Measurements from ENCODE around the gene AKR1E2. TPM values are rescaled to one million over a fixed set of nuclear protein-coding genes. Genes with fewer than 3 reads are reported as not detected.

AKR1E2 gene
- total RNA-seq, 1 experiment from 2014 or later: not detected

DNA sequence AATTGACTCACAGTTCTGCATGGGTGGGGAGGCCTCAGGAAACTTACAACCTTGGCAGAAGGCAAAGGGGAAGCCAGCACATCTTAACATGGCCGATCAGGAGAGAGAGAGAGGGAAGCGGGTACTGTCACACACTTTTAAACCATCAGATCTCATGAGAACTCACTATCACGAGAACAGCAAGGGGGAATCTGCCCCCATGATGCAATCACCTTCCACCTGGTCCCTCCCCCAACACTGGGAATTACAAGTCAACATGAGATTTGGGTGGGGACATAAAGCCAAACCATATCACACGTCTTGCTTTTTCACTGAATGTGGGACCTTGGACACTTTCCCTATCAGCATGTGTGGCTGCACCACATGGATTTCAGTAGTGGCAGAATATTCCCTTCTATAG lies 9.0 kb upstream of the AKR1E2 start:
- no peak overlapping the region for H3K27ac ChIP-seq (ENCODE audit: low read length)
- DNase-seq: no peak

DNA sequence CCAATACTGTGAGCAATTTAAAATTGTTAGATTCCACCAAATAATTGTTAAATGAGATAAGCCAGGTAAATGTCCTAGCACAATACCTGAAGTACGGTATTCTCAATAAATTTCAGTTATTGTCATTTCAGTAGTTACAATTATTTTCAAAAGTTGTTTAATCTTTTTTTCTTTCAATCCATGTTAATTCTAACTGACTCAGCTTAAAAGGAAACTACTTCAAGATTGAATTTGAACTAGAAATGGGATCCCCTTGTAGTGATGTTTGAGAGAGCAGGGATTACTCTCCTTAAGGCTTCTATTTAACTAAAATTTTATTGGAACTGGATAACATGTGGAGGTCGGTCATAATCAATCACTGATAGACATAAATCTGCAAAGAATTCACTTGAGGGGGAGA lies 6.9 kb upstream of the AKR1E2 start:
- no peaks in the 10 kb centered on the region for H3K79me2 ChIP-seq (ENCODE audit: low read length)
- H3K9me3 ChIP-seq (ENCODE audit: low read length): no peaks in the 10 kb centered on the region
- H3K4me1 ChIP-seq (ENCODE audit: low read length): no peaks in the 10 kb centered on the region
- no peak overlapping the region for H3K4me2 ChIP-seq (ENCODE audit: low read depth, low read length, poor library complexity, severe bottlenecking)
- H3K4me3 ChIP-seq (ENCODE audit: low read length): no peak overlapping the region
- H3K36me3 ChIP-seq (ENCODE audit: insufficient read depth, low read length): no peaks in the 10 kb centered on the region
- H3K27ac ChIP-seq (ENCODE audit: low read length): no peak overlapping the region
- no peak for DNase-seq
- no peaks in the 10 kb centered on the region for H3K27me3 ChIP-seq (ENCODE audit: low read length)
- H3K9ac ChIP-seq (ENCODE audit: low read length): no peak overlapping the region
- no peaks in the 10 kb centered on the region for H3K9me2 ChIP-seq (replicated peaks; ENCODE audit: insufficient read depth, low read length)
- no peaks in the 10 kb centered on the region for H4K20me1 ChIP-seq (ENCODE audit: insufficient read depth, low read depth, low read length)
- H2AFZ ChIP-seq (ENCODE audit: low read length): no peak overlapping the region

More for the DNA sequence above, 9.0 kb upstream of the AKR1E2 start:
- Histone ChIP-seq H3K9me2 (replicated peaks; ENCODE audit: insufficient read depth, low read length) (no peaks in the 10 kb centered on the region), H3K79me2 (ENCODE audit: low read length) (no peaks in the 10 kb centered on the region), H2AFZ (ENCODE audit: low read length) (no peak overlapping the region), H3K4me2 (ENCODE audit: low read depth, low read length, poor library complexity, severe bottlenecking) (no peak overlapping the region), H3K36me3 (ENCODE audit: insufficient read depth, low read length) (no peaks in the 10 kb centered on the region), H3K4me1 (ENCODE audit: low read length) (no peaks in the 10 kb centered on the region), H3K9ac (ENCODE audit: low read length) (no peak overlapping the region), H3K4me3 (ENCODE audit: low read length) (no peak overlapping the region), H4K20me1 (ENCODE audit: insufficient read depth, low read depth, low read length) (no peaks in the 10 kb centered on the region), H3K9me3 (ENCODE audit: low read length) (no peaks in the 10 kb centered on the region), H3K27me3 (ENCODE audit: low read length) (no peaks in the 10 kb centered on the region)

DNA sequence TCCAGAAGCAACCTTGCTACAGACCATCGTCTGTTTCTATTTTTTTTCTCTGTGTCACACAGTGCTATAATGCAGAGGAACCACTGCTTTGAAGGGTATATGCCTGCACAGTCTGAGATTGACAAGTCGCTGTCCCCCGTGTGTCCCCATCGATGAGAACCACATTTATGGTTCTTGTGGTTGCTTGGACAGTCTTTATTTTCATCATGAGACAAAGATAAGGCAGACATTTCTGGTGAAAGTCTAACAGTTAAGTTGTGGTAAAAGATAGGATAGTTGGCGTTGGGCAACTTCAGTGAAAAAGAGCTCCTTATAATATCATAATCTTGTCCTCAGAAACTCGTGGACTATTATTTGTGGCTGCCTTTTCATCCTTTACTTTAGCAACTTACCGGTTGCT lies 6.3 kb upstream of the AKR1E2 start:
- no peak overlapping the region for H2AFZ ChIP-seq (ENCODE audit: low read length)
- no peak overlapping the region for H3K4me3 ChIP-seq (ENCODE audit: low read length)
- DNase-seq: no peak
- H4K20me1 ChIP-seq (ENCODE audit: insufficient read depth, low read depth, low read length): no peaks in the 10 kb centered on the region
- no peaks in the 10 kb centered on the region for H3K4me1 ChIP-seq (ENCODE audit: low read length)
- no peak overlapping the region for H3K4me2 ChIP-seq (ENCODE audit: low read depth, low read length, poor library complexity, severe bottlenecking)
- no peaks in the 10 kb centered on the region for H3K27me3 ChIP-seq (ENCODE audit: low read length)
- no peak overlapping the region for H3K27ac ChIP-seq (ENCODE audit: low read length)
- no peaks in the 10 kb centered on the region for H3K36me3 ChIP-seq (ENCODE audit: insufficient read depth, low read length)
- H3K9me2 ChIP-seq (replicated peaks; ENCODE audit: insufficient read depth, low read length): no peaks in the 10 kb centered on the region
- no peaks in the 10 kb centered on the region for H3K79me2 ChIP-seq (ENCODE audit: low read length)
- no peak overlapping the region for H3K9ac ChIP-seq (ENCODE audit: low read length)
- no peaks in the 10 kb centered on the region for H3K9me3 ChIP-seq (ENCODE audit: low read length)

DNA sequence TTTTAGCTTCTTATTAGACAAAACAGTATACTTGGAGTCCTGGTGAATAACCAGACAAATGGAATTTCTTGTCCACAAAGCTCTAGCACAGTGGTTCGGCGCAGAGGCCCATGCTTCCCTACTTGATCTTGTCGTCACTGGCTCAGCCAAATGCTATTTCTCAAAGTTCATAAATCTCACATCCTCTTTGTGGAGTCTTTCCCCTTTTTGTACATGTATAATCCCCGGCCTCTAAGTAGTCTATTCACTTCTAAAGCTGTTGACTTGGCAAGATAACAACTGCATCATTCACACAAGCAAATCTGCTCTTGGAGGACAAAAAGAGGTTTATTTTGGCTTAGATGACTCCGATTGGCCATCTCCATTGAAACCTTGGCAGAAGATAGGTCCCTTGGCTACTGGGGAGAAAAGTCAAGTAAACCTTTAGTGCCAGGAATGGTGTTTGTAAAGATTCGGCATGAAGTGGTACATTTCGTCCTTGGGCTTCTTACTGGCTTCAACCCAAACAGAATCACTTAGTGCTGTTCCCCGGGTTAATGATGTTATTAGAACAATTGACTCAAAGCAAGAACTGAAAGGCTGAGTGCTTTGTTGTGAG lies 5.1 kb upstream of the AKR1E2 start:
- Histone ChIP-seq H3K79me2 (ENCODE audit: low read length) (no peaks in the 10 kb centered on the region), H3K27me3 (ENCODE audit: low read length) (no peaks in the 10 kb centered on the region), H3K27ac (ENCODE audit: low read length) (no peak overlapping the region), H3K4me3 (ENCODE audit: low read length) (no peak overlapping the region), H3K9me2 (replicated peaks; ENCODE audit: insufficient read depth, low read length) (no peaks in the 10 kb centered on the region), H3K9ac (ENCODE audit: low read length) (no peak overlapping the region), H2AFZ (ENCODE audit: low read length) (no peak overlapping the region), H3K36me3 (ENCODE audit: insufficient read depth, low read length) (no peaks in the 10 kb centered on the region), H3K4me1 (ENCODE audit: low read length) (no peaks in the 10 kb centered on the region), H3K4me2 (ENCODE audit: low read depth, low read length, poor library complexity, severe bottlenecking) (no peak overlapping the region), H4K20me1 (ENCODE audit: insufficient read depth, low read depth, low read length) (no peaks in the 10 kb centered on the region), H3K9me3 (ENCODE audit: low read length) (no peaks in the 10 kb centered on the region)
- DNase-seq: no peak

DNA sequence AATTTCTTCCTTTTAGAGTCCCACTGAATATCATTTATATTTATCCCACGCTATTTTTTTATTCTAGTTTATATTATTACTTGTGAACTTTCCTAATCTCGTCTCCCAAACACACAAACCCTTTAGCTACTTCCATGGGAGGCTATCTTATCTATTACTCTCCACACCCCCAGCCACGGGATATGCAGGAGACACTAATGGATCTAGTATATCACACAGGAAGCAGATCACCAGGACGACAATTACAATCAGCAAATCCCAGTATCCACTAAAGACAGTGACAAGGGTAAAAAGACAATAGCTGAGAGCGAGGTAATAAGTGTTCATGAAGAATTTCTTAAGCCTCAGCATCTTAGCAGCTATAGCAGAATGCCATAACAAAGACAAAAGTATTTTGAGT lies 3.8 kb upstream of the AKR1E2 start:
- Histone ChIP-seq H3K9ac (ENCODE audit: low read length) (no peak overlapping the region), H3K79me2 (ENCODE audit: low read length) (no peaks in the 10 kb centered on the region), H3K9me3 (ENCODE audit: low read length) (no peaks in the 10 kb centered on the region), H3K36me3 (ENCODE audit: insufficient read depth, low read length) (no peaks in the 10 kb centered on the region), H3K9me2 (replicated peaks; ENCODE audit: insufficient read depth, low read length) (no peaks in the 10 kb centered on the region), H3K4me1 (ENCODE audit: low read length) (no peaks in the 10 kb centered on the region), H4K20me1 (ENCODE audit: insufficient read depth, low read depth, low read length) (no peaks in the 10 kb centered on the region), H3K27me3 (ENCODE audit: low read length) (no peaks in the 10 kb centered on the region), H3K27ac (ENCODE audit: low read length) (no peak overlapping the region), H3K4me3 (ENCODE audit: low read length) (no peak overlapping the region), H2AFZ (ENCODE audit: low read length) (no peak overlapping the region), H3K4me2 (ENCODE audit: low read depth, low read length, poor library complexity, severe bottlenecking) (no peak overlapping the region)
- DNase-seq: no peak

DNA sequence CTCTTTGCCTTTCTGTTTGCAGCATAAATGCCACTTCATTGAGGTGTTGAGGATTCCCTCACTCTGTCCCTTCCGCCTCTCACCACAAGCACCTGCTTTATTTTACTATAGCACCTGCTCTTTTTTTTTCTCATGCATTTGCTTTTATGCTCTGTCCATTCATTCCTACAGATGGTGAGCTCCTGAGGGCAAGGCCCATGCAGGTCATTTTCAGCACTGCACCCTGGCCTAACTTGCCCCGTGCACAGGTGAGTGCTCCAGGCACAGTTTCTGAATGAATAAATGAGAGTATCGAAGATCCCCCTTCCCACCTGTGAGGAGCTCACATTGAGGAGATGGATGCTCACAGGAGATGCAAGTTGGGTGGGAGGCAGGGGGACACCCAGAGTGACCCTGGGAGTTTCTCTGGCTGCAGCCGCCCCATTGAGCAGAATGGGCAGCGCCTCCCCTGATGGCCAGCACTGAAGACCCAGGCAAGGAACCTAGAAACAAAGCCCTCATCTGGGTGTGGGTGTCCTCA lies 1.2 kb upstream of the AKR1E2 start:
- Histone ChIP-seq H2AFZ (ENCODE audit: low read length) (no peak overlapping the region), H3K9ac (ENCODE audit: low read length) (no peak overlapping the region), H3K27ac (ENCODE audit: low read length) (no peak overlapping the region), H3K36me3 (ENCODE audit: insufficient read depth, low read length) (no peaks in the 10 kb centered on the region), H3K9me2 (replicated peaks; ENCODE audit: insufficient read depth, low read length) (no peaks in the 10 kb centered on the region), H3K79me2 (ENCODE audit: low read length) (no peaks in the 10 kb centered on the region), H4K20me1 (ENCODE audit: insufficient read depth, low read depth, low read length) (no peaks in the 10 kb centered on the region), H3K27me3 (ENCODE audit: low read length) (no peaks in the 10 kb centered on the region), H3K9me3 (ENCODE audit: low read length) (no peaks in the 10 kb centered on the region), H3K4me1 (ENCODE audit: low read length) (no peaks in the 10 kb centered on the region), H3K4me2 (ENCODE audit: low read depth, low read length, poor library complexity, severe bottlenecking) (no peak overlapping the region), H3K4me3 (ENCODE audit: low read length) (no peak overlapping the region)
- no peak for DNase-seq

DNA sequence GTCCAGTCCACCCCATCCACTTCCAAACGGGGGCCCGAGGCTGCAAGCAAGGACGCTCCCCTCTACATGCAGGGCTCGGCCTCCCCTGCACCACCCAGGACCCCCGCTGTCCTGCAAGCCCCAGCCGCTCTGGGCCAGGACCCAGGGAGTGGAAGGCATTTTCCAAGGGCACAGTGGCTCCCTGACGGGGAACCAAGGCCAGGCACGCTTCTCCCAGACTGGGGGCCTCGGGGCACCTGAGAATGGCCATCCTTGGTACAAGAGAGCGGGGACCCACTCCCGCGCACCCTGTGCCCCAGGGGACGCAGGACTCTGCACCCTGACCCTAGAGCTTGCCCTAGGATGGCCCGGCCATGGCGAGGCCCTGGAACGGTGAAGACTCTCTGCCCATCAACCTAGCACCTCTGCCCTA lies 545 bp upstream of the AKR1E2 start:
- no peak overlapping the region for H2AFZ ChIP-seq (ENCODE audit: low read length)
- H3K79me2 ChIP-seq (ENCODE audit: low read length): no peaks in the 10 kb centered on the region
- no peak for DNase-seq
- H3K9me3 ChIP-seq (ENCODE audit: low read length): no peaks in the 10 kb centered on the region
- H3K27me3 ChIP-seq (ENCODE audit: low read length): no peaks in the 10 kb centered on the region
- H3K4me1 ChIP-seq (ENCODE audit: low read length): no peaks in the 10 kb centered on the region
- H3K4me2 ChIP-seq (ENCODE audit: low read depth, low read length, poor library complexity, severe bottlenecking): no peak overlapping the region
- no peak overlapping the region for H3K4me3 ChIP-seq (ENCODE audit: low read length)
- H3K9me2 ChIP-seq (replicated peaks; ENCODE audit: insufficient read depth, low read length): no peaks in the 10 kb centered on the region
- no peaks in the 10 kb centered on the region for H4K20me1 ChIP-seq (ENCODE audit: insufficient read depth, low read depth, low read length)
- no peaks in the 10 kb centered on the region for H3K36me3 ChIP-seq (ENCODE audit: insufficient read depth, low read length)
- H3K27ac ChIP-seq (ENCODE audit: low read length): no peak overlapping the region
- no peak overlapping the region for H3K9ac ChIP-seq (ENCODE audit: low read length)

DNA sequence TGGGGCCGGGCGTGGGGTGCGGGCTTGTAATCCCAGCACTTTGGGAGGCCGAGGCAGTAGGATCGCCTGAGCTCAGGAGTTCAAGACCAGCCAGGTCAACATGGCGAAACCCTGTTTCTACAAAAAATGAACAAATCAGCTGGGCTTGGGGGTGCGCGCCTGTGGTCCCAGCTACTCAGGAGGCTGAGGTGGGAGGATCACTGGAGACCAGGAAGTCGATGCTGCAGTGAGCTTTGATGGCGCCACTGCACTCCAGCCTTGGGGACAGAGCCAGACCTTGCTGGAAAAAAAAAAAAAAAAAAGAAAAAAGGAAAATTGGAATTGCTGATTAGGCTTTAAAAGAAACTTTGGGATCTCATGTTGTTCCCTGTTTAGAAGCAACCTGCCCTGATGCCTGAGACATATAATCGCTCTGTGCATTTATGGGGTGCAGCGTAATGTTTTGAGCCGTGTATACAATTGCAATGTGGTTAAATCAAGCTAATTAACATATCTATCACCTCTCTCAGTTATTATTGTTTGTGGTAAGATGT lies 851 bp downstream of the AKR1E2 start:
- Histone ChIP-seq H3K4me3 (ENCODE audit: low read length) (no peak overlapping the region), H2AFZ (ENCODE audit: low read length) (no peak overlapping the region), H3K27ac (ENCODE audit: low read length) (no peak overlapping the region), H4K20me1 (ENCODE audit: insufficient read depth, low read depth, low read length) (no peaks in the 10 kb centered on the region), H3K9ac (ENCODE audit: low read length) (no peak overlapping the region), H3K79me2 (ENCODE audit: low read length) (no peaks in the 10 kb centered on the region), H3K36me3 (ENCODE audit: insufficient read depth, low read length) (no peaks in the 10 kb centered on the region), H3K27me3 (ENCODE audit: low read length) (no peaks in the 10 kb centered on the region), H3K9me3 (ENCODE audit: low read length) (no peaks in the 10 kb centered on the region), H3K4me1 (ENCODE audit: low read length) (no peaks in the 10 kb centered on the region), H3K9me2 (replicated peaks; ENCODE audit: insufficient read depth, low read length) (no peaks in the 10 kb centered on the region), H3K4me2 (ENCODE audit: low read depth, low read length, poor library complexity, severe bottlenecking) (no peak overlapping the region)
- no peak for DNase-seq

All from Karpas-422 (cell line).